Ramos (cell line): ENCODE results near the gene EEFSEC.

Source experiments
- in situ Hi-C: fragments of 300-500 bp; cut with MboI; formaldehyde crosslinking; loops from one replicate; pipeline ENCODE4 v1.14.3; 2022; ENCODE audit warnings: low sequenced_read_pairs; ENCODE audit not compliant: unreplicated experiment

The EEFSEC gene

DNA sequence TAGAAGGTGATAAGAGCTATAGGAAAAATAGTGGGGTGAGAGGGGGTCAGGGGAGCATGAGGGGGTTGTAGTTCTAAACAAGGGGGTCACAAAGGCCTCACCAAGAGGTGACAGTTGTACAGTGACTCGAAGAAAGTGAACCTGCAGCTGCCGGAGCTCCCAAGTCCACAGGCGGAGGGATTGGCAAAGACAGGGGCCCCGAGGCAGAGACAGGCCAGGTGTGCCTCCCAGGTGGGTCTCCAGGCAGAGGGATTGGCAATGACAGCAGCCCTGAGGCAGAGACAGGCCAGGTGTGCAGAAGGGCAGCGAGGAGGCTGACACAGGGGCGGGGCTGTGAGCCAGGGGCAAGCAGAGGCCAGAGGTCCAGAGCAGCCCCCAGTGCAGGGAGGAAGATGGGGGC lies 249.7 kb downstream of the EEFSEC start:
- in situ Hi-C loops = no loop called here

DNA sequence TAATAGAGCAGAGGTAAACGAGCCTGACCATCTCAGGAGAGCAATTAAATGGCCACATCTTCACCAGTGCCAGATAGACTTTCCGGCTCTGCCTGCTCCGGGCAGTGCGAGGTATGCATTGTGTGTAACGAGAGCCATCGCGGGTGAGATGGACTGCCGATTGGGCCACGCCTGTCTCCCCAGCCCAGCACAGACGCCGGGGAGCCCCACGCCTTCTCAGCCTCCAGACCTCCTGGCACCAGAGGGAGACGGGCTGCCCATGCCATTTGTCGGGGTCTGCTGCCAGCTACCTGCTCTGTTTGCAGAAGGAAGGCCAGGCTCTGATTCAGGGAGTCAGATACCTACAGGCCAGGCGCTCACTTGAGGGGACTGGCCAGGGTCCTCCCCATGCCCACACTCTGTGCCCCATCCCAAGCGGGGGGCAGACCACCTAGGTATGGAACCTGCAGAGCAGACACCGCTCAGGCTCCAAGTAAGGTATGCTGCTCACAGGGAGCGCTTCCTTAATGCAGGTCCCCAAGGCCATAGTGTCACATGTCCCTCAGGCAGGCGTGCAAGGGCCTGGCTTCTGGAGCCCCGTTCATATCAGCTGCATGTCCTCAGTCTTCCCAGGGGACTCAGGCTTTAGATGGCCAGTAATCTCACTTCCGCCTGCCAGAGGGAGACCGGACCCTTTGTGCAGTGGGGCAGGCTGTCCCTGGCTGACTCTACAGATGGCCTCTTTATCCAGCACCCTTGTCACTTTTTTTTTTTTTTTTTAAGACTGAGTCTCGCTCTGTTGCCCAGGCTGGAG lies 251.2 kb downstream of the EEFSEC start:
- in situ Hi-C loops = no loop called here

DNA sequence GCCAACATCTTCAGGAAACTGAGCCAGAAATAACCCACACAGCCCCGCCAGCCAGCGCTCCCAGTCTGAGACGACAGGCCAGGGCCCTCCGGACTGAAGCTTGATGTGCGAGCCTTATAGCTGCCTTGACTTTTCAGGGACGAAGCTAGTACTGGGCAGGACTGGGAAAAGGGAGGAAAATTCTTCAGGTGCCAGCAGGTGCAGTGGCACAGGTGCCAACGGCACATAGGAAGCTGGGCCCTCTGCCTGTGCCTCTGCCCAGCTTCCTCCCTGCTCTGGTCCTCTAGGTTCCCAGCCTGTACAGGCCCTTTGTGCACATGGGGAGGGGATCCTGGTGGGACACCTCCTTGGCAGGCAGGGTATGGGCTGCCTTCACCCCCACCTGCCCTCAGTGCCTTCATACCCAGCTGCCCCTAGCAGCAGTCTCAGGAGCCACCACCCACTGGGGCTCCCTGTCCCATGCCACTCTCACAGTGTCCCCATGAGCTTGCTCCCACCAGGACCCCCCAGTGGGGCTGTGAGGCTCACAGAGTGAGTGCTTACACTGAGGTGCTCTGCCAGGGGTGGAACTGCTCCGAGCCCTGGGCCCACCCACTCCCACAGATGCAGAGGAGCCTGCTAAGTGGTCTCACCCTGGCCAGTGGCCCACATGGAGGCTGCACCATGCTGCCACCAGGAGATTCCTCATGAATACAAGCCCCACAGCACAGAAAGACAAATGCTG lies 252.4 kb downstream of the EEFSEC start:
- in situ Hi-C loops = no loop called here

DNA sequence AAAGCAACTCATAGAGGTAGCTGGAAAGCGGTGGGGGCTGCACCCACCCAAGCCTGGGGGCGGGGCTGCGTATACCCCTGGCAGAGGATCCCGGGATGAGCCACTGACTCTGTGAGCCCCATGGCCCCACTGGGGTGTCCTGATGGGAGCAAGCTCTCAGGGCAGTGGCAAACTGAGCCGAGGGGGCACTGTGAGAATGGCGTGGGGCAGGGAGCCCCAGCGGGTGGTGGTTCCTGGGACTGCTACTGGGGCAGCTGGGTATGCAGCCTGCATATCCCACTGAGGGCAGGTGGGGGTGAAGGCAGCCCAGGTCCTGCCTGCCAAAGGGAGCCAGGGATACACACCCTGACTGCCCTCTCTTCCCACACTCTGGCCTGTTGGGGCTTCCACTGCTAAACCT lies 254.0 kb downstream of the EEFSEC start:
- in situ Hi-C loops = no loop called here

DNA sequence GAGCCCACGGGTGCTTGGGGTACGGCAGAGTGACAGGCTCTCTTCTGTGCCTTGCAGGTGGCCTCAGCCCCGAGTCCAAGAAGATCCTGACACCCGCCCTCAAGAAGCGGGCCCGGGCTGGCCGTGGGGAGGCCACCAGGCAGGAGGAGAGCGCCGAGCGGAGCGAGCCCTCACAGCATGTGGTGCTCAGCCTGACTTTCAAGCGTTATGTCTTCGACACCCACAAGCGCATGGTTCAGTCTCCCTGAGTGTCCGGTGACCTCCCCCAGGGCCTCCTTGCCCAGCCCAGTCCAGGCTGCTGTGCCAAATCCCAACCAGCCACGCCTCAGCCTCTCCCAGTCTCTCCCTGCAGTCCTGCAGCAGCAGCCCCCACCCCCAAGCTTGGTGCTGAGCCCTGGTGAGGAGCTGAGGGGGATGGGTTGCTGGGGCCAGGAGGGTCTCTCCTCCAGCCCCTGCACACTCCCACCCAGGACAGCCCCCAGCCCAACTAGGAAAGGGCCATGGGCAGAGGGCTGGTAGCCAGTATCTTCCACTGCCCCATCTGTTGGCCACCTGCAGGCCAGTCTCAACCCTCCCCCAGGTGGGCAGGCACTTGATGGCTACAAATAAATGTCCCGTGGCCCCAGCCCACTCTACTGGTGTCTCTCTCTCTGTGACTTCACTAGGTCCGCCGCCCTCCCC lies 254.9 kb downstream of the EEFSEC start:
- in situ Hi-C loops = no loop called here

DNA sequence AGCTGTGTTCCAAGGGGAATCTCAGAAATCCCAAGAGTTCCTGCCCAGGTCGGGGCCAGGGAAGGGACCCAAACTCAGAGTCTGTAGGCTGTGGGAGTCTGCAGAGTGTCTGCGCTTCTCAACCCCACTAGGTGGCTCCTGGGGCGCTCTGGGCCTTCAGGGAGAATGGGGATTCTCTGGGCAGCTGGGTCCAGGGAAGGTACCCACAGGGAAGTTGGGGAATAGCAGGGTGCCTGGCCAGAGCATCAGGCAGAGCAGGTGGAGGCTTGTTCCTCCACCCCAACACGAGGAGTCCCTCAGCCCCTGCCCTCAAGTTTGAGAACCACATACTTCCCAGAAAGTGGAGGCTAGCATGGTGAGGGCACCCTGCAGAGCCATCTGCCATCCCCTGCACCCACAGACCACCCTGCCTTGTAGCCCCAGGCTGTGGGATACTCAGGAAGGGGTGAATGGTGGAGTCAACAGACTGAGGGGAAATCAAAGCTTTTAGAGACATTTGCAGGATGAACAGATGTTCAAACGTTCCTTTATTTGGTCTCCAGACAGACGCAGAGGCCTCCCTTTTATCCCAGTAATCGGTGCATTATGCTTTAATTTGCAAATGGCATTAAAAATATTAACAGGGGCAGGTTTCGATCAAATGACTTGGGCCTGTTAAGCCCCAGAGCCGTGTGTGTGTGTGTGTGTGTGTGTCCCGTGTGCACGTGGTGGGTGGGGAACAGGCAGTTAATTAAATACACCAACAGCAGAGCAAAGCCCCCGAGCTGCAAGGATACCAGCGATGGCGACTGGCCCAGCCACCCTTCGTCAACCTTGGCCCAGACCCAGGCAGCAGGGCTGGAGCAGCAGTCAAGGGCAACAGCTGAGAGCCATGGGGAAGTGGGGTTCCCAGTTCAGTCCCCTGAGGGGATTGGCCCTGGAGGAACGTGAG lies 255.7 kb downstream of the EEFSEC start:
- in situ Hi-C loops = no loop called here

DNA sequence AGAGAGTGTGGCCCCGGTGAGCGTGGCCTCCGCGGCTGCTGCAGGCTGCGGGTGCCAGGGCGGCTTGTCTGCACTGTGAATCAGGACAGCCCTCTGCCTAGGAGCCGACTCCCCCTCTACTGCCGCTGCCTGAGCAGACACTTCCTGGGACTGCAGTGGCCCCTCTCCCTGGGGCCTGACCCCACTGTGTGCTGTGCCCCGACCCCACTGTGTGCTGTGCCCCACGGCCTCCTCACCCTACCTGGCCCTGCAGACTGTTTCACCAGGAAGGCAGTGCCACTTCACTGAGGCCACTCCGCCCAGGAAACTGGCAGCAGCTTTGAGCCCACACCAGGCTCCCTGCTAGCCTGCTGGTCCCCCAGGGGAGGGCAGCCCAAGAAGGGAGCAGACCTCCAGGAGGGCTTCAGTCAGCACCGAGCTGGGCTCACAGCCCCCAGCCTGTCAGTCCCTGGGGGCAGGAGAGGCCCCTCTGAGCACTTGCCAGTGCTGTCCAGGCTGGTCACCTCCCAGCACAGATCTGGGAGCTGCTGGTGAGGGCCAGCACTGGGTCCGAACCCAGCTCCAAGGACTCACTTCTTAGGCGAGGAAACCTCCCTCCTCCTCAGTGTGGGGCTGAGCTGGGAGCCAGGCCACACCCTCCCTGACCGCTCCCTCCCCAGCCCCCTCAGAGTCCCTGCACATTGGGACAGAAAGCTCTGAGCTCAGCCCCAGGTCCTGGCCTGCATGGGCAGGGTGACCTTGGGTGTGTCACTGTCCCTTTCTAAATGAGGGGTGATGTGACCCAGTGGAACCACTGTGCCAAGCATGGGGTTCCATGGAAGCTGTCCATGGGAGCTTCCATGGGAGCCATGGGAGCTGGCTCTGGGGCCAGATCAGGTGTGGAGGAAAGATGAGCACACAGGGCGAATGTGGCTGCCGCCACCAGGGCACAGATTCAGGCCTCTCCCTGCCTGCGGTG lies 256.6 kb downstream of the EEFSEC start:
- in situ Hi-C loops = no loop called here

- in situ Hi-C loops = no loop called here
These were observed 257.6 kb downstream of the EEFSEC start for GRCh38 chr3:128410669-128411573.

GRCh38 chr3:128411574-128412064 lies 258.3 kb downstream of the EEFSEC start:
- in situ Hi-C loops = no loop called here

- in situ Hi-C loops = no loop called here
These were observed 259.1 kb downstream of the EEFSEC start for GRCh38 chr3:128412180-128413002.

GRCh38 chr3:128413003-128413370 lies 259.7 kb downstream of the EEFSEC start:
- in situ Hi-C loops = no loop called here

- in situ Hi-C loops = no loop called here
These were observed 260.3 kb downstream of the EEFSEC start for GRCh38 chr3:128413413-128414205.

- in situ Hi-C loops = no loop called here
These were observed 262.0 kb downstream of the EEFSEC start for GRCh38 chr3:128415200-128415772.

- in situ Hi-C loops = no loop called here
These were observed 262.7 kb downstream of the EEFSEC start for GRCh38 chr3:128415773-128416577.

DNA sequence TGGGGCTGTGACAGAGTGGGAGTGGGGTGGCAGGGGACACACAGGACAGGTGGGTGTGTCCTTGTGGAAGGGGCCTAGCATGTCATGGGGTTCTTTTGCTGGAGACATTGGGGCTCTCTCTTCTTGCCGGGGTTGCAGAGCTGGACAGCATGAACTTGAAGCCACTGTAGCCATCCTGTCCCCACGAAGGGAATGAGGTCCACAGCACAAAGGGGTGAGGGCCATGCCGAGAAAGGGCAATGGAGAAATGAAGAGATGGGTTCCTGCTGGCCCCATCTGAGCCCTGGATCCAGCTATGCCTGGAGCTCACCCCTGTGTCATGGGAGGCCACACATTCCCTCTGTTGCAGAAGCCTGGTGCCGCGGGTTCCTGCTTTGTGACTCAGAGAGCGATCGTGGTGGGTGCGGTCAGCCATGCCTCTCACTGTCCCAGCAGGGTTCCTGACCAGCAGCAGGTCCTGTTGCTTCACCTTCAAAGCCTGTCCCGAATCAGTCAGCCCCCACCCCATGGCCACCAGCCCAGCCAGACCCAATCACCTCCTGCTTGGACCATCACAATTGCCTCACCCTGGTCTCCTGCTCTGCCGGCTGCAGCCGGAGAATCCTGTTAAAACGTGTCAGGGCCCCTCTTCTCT lies 263.4 kb downstream of the EEFSEC start:
- in situ Hi-C loops = no loop called here
